Breast epithelium (tissue), 3 donors: ENCODE measurements around the gene SLC4A9.

Experiments
- POLR2A ChIP-seq: fragments of 450-650 bp; IDR thresholded peaks from one replicate; pipeline ENCODE4 v1.6.1; 2016; ENCODE audit warnings: antibody characterized with exemption, mild to moderate bottlenecking, moderate library complexity
- POLR2AphosphoS5 ChIP-seq, 3 donors: sonication (generic); formaldehyde crosslinking; IDR thresholded peaks; one replicate each; pipeline ENCODE4 v1.6.1; 2017; ENCODE audit warnings: antibody characterized with exemption in 3 of 3
- TF ChIP-seq, protein P1 (sequence below), 3 donors: fragments of 450-650 bp; IDR thresholded peaks; one replicate each; pipeline ENCODE4 v1.5.1; 2016 to 2017; ENCODE audit warnings: antibody characterized with exemption in 3 of 3, mild to moderate bottlenecking in 3 of 3, moderate library complexity in 3 of 3

DNA sequence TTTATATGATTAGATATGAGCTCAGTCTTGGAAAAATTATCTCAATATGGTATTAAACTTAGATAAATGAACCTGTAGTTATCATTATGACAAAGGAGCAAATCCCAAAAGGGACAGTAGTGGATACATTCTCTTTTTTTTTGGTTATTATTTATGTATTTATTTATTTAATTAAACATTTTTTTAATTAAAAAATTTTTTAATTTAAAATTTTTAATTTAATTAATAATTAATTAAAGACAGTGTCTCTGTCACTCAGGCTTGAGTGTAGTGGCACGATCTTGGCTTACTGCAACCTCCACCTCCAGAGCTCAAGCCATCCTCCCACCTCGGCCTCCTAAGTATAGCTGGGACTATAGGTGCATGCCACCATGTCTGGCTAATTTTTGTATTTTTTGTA, 57.2 kb downstream of the SLC4A9 start:
- TF ChIP-seq POLR2A: no peak
- TF ChIP-seq, protein P1, sequence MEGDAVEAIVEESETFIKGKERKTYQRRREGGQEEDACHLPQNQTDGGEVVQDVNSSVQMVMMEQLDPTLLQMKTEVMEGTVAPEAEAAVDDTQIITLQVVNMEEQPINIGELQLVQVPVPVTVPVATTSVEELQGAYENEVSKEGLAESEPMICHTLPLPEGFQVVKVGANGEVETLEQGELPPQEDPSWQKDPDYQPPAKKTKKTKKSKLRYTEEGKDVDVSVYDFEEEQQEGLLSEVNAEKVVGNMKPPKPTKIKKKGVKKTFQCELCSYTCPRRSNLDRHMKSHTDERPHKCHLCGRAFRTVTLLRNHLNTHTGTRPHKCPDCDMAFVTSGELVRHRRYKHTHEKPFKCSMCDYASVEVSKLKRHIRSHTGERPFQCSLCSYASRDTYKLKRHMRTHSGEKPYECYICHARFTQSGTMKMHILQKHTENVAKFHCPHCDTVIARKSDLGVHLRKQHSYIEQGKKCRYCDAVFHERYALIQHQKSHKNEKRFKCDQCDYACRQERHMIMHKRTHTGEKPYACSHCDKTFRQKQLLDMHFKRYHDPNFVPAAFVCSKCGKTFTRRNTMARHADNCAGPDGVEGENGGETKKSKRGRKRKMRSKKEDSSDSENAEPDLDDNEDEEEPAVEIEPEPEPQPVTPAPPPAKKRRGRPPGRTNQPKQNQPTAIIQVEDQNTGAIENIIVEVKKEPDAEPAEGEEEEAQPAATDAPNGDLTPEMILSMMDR (IDR thresholded peaks at IDR 0.05): no peak
- no peak for TF ChIP-seq POLR2AphosphoS5 (IDR thresholded peaks at IDR 0.05)
